Endothelial cell of umbilical vein (primary cell): ENCODE measurements around the gene FRK. TPM values are rescaled to one million over a fixed set of nuclear protein-coding genes. Genes with fewer than 3 reads are reported as not detected.

Experiments used
- BruUV-seq: library from RNA; stranded (reverse); fragments of 400-500 nt; replicated peaks from 2 replicates; lab custom pipeline; 2021; lab: Mats Ljungman, UMichigan
- CTCF ChIA-PET: fragments of 300-600, 350-600 bp; sonication (Branson Sonifier 250); formaldehyde crosslinking; loops from one replicate; lab custom pipeline; 2021; ENCODE audit warnings: antibody characterized with exemption, inconsistent platforms; lab: Charles Lee
- POLR2A ChIA-PET: fragments of 300-600, 350-600 bp; sonication (Branson Sonifier 250); formaldehyde crosslinking; loops from one replicate; lab custom pipeline; 2021; ENCODE audit warnings: antibody characterized with exemption, inconsistent platforms; lab: Charles Lee
- DNase-seq: peaks from one replicate; pipeline ENCODE4 v3.0.0-alpha.2; 2011; ENCODE audit warnings: low read depth, low spot score
- FAIRE-seq: peaks from 2 replicates; lab custom pipeline; 2011; peaks lifted over from hg19 to GRCh38; lab: Jason Lieb, UNC
- H2AFZ ChIP-seq: 2 replicates; pipeline ENCODE4 v1.6.0; 2012; ENCODE audit warnings: low read depth, low read length, control low read depth, inconsistent platforms
- H3K27ac ChIP-seq: 2 replicates; pipeline ENCODE4 v1.5.1; 2011; ENCODE audit warnings: low read depth, mild to moderate bottlenecking, control low read depth, low read length, moderate library complexity; ENCODE audit not compliant: insufficient read depth
- H3K27me3 ChIP-seq, 2 experiments: 2 replicates each; pipeline versions ENCODE4 v1.6.0 to v1.6.1; 2011; ENCODE audit warnings: low read length in 2 of 2, mixed read lengths in 1 of 2; ENCODE audit not compliant: control insufficient read depth in 2 of 2, insufficient read depth in 2 of 2
- H3K36me3 ChIP-seq, 2 experiments: 2 replicates in 1 of 2; 3 replicates in 1 of 2; pipeline ENCODE4 v1.5.1; 2011; ENCODE audit warnings: low read length in 2 of 2, mild to moderate bottlenecking in 1 of 2, moderate library complexity in 1 of 2; ENCODE audit not compliant: control insufficient read depth in 2 of 2, insufficient read depth in 2 of 2; ENCODE audit errors: extremely low read depth in 1 of 2
- H3K4me1 ChIP-seq: 3 replicates; pipeline ENCODE4 v1.5.1; 2011; ENCODE audit warnings: mild to moderate bottlenecking, low read length; ENCODE audit not compliant: control insufficient read depth, insufficient read depth; ENCODE audit errors: extremely low read depth
- H3K4me2 ChIP-seq: 2 replicates; pipeline ENCODE4 v1.6.1; 2011; ENCODE audit warnings: low read length, control low read depth, mixed read lengths; ENCODE audit not compliant: insufficient read depth
- H3K4me3 ChIP-seq, 3 experiments: fragments of 200-600 bp in 1 of 3; sonication (generic), shearing (Covaris generic) in 1 of 3; replicated peaks in 1 of 3; 2 replicates each; pipeline ENCODE4 v1.5.1; 2011 to 2016; ENCODE audit warnings: control low read depth in 3 of 3, low read length in 3 of 3, mild to moderate bottlenecking in 2 of 3, inconsistent platforms in 1 of 3, low read depth in 1 of 3, moderate library complexity in 1 of 3; ENCODE audit not compliant: insufficient read depth in 1 of 3
- H3K79me2 ChIP-seq: 2 replicates; pipeline ENCODE4 v1.6.0; 2012; ENCODE audit warnings: low read length, inconsistent platforms; ENCODE audit not compliant: control insufficient read depth, insufficient read depth
- H3K9ac ChIP-seq: replicated peaks from 2 replicates; pipeline ENCODE3; 2011; ENCODE audit warnings: low read length, control low read depth; ENCODE audit not compliant: insufficient read depth; ENCODE audit errors: extremely low read depth
- H3K9me1 ChIP-seq: replicated peaks from 3 replicates; pipeline ENCODE4 v1.6.0; 2011; ENCODE audit warnings: mild to moderate bottlenecking, low read length; ENCODE audit not compliant: control insufficient read depth, insufficient read depth; ENCODE audit errors: extremely low read depth
- H3K9me3 ChIP-seq: replicated peaks from 2 replicates; pipeline ENCODE4 v1.5.1; 2012; ENCODE audit warnings: low read length, inconsistent platforms; ENCODE audit not compliant: control insufficient read depth, insufficient read depth
- H4K20me1 ChIP-seq: replicated peaks from 2 replicates; pipeline ENCODE3; 2011; ENCODE audit warnings: mild to moderate bottlenecking, low read length; ENCODE audit not compliant: control insufficient read depth, insufficient read depth; ENCODE audit errors: extremely low read depth
- EZH2 ChIP-seq: IDR thresholded peaks from 2 replicates; pipeline ENCODE4 v1.6.1; 2012; ENCODE audit warnings: borderline replicate concordance, low read depth, mild to moderate bottlenecking, moderate library complexity, low read length, inconsistent platforms; ENCODE audit not compliant: severe bottlenecking
- FOS ChIP-seq: IDR thresholded peaks from 2 replicates; pipeline ENCODE4 v1.6.1; 2011; ENCODE audit warnings: mild to moderate bottlenecking, low read length, moderate library complexity, borderline replicate concordance; ENCODE audit not compliant: insufficient read depth
- GATA2 ChIP-seq: IDR thresholded peaks from 2 replicates; pipeline ENCODE4 v1.7.0; 2011; ENCODE audit warnings: low read depth, mild to moderate bottlenecking, moderate library complexity, mixed read lengths, low read length; ENCODE audit not compliant: insufficient read length, insufficient read depth
- JUN ChIP-seq: IDR thresholded peaks from 2 replicates; pipeline ENCODE4 v1.6.1; 2011; ENCODE audit warnings: borderline replicate concordance, low read depth; ENCODE audit not compliant: insufficient read length, insufficient read depth
- MYC ChIP-seq: IDR thresholded peaks from one replicate; pipeline ENCODE4 v1.6.1; 2011; ENCODE audit warnings: mild to moderate bottlenecking, low read depth, low read length
- POLR2A ChIP-seq: IDR thresholded peaks from 2 replicates; pipeline ENCODE4 v1.6.1; 2012; ENCODE audit warnings: low read depth, mild to moderate bottlenecking, control low read depth, low read length
- POLR2AphosphoS5 ChIP-seq: IDR thresholded peaks from 2 replicates; pipeline ENCODE4 v1.6.1; 2012; ENCODE audit warnings: low read depth, mild to moderate bottlenecking, control low read depth, low read length, moderate library complexity; ENCODE audit not compliant: insufficient read depth
- dilution Hi-C: fragments of 300-500 bp; cut with MboI; formaldehyde crosslinking; loops from one replicate; pipeline ENCODE4 v1.15.0; 2019; ENCODE audit warnings: low sequenced_read_pairs; ENCODE audit not compliant: extremely low pct_ligation_motif_present
- intact Hi-C: fragments of 100-400 bp; cut with micrococcal nuclease; formaldehyde crosslinking; loops from one replicate; pipeline ENCODE4 v1.10.0; 2022
- polyA plus RNA-seq, 4 experiments: library from polyadenylated mRNA; depleted of rRNA in 3 of 4; stranded (reverse) in 3 of 4; unstranded in 1 of 4; fragments of >200 nt; gene quantifications; 2 replicates each; pipeline versions ENCODE4 v1.2.1 to v1.2.3, GENCODE V29; 2011 to 2012; ENCODE audit warnings: missing spikeins in 1 of 4
- total RNA-seq: library from RNA; stranded (reverse); gene quantifications from 2 replicates; pipeline ENCODE4 v1.2.3, GENCODE V29; 2021
- TF ChIP-seq, protein P1 (sequence below), 2 donors: IDR thresholded peaks; 1 replicate in 1 of 2; 2 replicates in 1 of 2; pipeline ENCODE4 v1.5.1; 2011; ENCODE audit warnings: low read length in 2 of 2, mild to moderate bottlenecking in 2 of 2, moderate library complexity in 2 of 2, control low read depth in 1 of 2, inconsistent platforms in 1 of 2, low read depth in 1 of 2; ENCODE audit not compliant: insufficient read depth in 1 of 2; ENCODE audit errors: extremely low read depth in 1 of 2
- TF ChIP-seq, protein P2 (sequence below): IDR thresholded peaks from 2 replicates; pipeline ENCODE4 v1.6.1; 2011; ENCODE audit not compliant: insufficient read depth, insufficient read length

The FRK gene
- total and polyA plus RNA-seq, 2 donors (not counting 3 experiments of a cell fraction or from before 2014, with no cell fraction given), result 0.01 TPM; not detected in 1

GRCh38 chr6:116047173-116047933 is 13.3 kb downstream of the FRK start:
- H3K9me1 ChIP-seq, result no peaks in the 10 kb centered on the region
- H3K4me1 ChIP-seq, result no peaks in the 10 kb centered on the region
- no peaks in the 10 kb centered on the region for H3K79me2 ChIP-seq
- ChIA-PET CTCF (no interaction called here), POLR2A (no interaction called here)
- DNase-seq (no peak), FAIRE-seq (no peak)
- no peak overlapping the region for H3K4me2 ChIP-seq
- dilution Hi-C loops, result no loop called here
- H3K27me3 ChIP-seq, result no peaks in the 10 kb centered on the region
- H2AFZ ChIP-seq, result no peak overlapping the region
- no peak overlapping the region for H3K9ac ChIP-seq
- TF ChIP-seq FOS, result no peak
- no peak for TF ChIP-seq JUN
- intact Hi-C loops, result no loop called here
- H3K27ac ChIP-seq, result no peak overlapping the region
- no peaks in the 10 kb centered on the region for H3K9me3 ChIP-seq
- no TSS peak for BruUV-seq
- H4K20me1 ChIP-seq, result no peaks in the 10 kb centered on the region
- no peaks in the 10 kb centered on the region for H3K36me3 ChIP-seq
- no peak overlapping the region for H3K4me3 ChIP-seq

DNA sequence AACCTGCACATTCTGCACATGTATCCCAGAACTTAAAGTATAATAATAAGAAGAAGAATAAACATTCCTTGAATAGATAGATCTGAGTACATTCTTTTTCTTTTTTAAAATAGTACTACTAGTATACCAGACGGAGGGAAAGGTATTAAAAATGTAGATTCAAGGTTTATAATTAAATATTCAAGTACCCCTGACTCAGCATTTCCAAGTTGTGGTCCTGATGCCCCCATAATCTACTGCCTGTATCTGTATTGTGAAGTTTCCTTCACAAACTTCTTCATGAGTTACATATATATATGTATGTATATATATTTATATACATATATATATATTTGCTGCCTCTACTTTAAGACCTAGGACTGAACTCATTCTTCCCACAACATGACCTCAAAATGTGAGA is 14.0 kb downstream of the FRK start:
- no peaks in the 10 kb centered on the region for H3K27me3 ChIP-seq
- no peak overlapping the region for H3K9ac ChIP-seq
- H3K4me1 ChIP-seq, result no peaks in the 10 kb centered on the region
- CTCF ChIA-PET, result no interaction called here
- dilution Hi-C loops (no loop called here), intact Hi-C loops (no loop called here)
- no peak for TF ChIP-seq GATA2
- TF ChIP-seq, protein P1, sequence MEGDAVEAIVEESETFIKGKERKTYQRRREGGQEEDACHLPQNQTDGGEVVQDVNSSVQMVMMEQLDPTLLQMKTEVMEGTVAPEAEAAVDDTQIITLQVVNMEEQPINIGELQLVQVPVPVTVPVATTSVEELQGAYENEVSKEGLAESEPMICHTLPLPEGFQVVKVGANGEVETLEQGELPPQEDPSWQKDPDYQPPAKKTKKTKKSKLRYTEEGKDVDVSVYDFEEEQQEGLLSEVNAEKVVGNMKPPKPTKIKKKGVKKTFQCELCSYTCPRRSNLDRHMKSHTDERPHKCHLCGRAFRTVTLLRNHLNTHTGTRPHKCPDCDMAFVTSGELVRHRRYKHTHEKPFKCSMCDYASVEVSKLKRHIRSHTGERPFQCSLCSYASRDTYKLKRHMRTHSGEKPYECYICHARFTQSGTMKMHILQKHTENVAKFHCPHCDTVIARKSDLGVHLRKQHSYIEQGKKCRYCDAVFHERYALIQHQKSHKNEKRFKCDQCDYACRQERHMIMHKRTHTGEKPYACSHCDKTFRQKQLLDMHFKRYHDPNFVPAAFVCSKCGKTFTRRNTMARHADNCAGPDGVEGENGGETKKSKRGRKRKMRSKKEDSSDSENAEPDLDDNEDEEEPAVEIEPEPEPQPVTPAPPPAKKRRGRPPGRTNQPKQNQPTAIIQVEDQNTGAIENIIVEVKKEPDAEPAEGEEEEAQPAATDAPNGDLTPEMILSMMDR (IDR thresholded peaks at IDR 0.05; ENCODE audit: extremely low read depth in 1 of 2, insufficient read depth in 1 of 2, low read depth in 1 of 2, low read length in 2 of 2), result no peak
- TF ChIP-seq FOS, result no peak
- TF ChIP-seq POLR2AphosphoS5, result no peak
- no peak for TF ChIP-seq JUN
- TF ChIP-seq MYC, result no peak
- TF ChIP-seq EZH2, result no peak
- TF ChIP-seq, protein P2, sequence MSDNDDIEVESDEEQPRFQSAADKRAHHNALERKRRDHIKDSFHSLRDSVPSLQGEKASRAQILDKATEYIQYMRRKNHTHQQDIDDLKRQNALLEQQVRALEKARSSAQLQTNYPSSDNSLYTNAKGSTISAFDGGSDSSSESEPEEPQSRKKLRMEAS, result no peak
- TF ChIP-seq POLR2A, result no peak
- no peaks in the 10 kb centered on the region for H3K9me1 ChIP-seq
- H2AFZ ChIP-seq, result no peak overlapping the region
- no TSS peak for BruUV-seq
- POLR2A ChIA-PET, result no interaction called here
- no peaks in the 10 kb centered on the region for H4K20me1 ChIP-seq
- H3K9me3 ChIP-seq, result no peaks in the 10 kb centered on the region
- no peak overlapping the region for H3K4me3 ChIP-seq
- no peak for FAIRE-seq
- H3K27ac ChIP-seq, result no peak overlapping the region
- H3K36me3 ChIP-seq, result no peaks in the 10 kb centered on the region
- DNase-seq, result no peak
- H3K79me2 ChIP-seq, result no peaks in the 10 kb centered on the region
- H3K4me2 ChIP-seq, result no peak overlapping the region
